HCT116 (cell line): ENCODE data around the gene NOP53. TPM values are rescaled to one million over a fixed set of nuclear protein-coding genes. Genes with fewer than 3 reads are reported as not detected.
"Not testable (repeated sequence)": the region's sequence is repeated elsewhere in the genome, so short reads cannot be mapped to it uniquely, and the experiment has no call there.

Source experiments
- ATAC-seq: fragments of 200-7000 bp; cut with Tn5 transposase; 2 replicates; pipeline ENCODE4 v1.9.1; 2020; ENCODE audit warnings: mild to moderate bottlenecking, moderate library complexity
- BruUV-seq: library from RNA; stranded (reverse); fragments of 400-500 nt; replicated peaks from 2 replicates; lab custom pipeline; 2021; lab: Mats Ljungman, UMichigan
- CTCF ChIA-PET: fragments of 300-600 bp; sonication (Branson Sonifier 250); formaldehyde crosslinking; loops from one replicate; lab custom pipeline; 2021; ENCODE audit warnings: antibody characterized with exemption; lab: Charles Lee
- POLR2A ChIA-PET: fragments of 300-600, 350-600 bp; sonication (Branson Sonifier 250); formaldehyde crosslinking; loops from one replicate; lab custom pipeline; 2021; ENCODE audit warnings: antibody characterized with exemption; lab: Charles Lee
- RAD21 ChIA-PET, 2 experiments: fragments of 300-600 bp; sonication (Branson Sonifier 250); formaldehyde crosslinking; loops; one replicate each; lab custom pipeline; 2023; ENCODE audit warnings: low total read pairs in 2 of 2; ENCODE audit not compliant: uncharacterized antibody in 2 of 2, unreplicated experiment in 2 of 2, low non-redundant PET in 1 of 2; lab: Charles Lee
- DNase-seq: peaks from one replicate; pipeline ENCODE4 v3.0.0-alpha.2; 2010; ENCODE audit warnings: low read depth, low spot score
- H2AFZ ChIP-seq: fragments of 200-600 bp; shearing (Covaris generic), sonication (generic); 2 replicates; pipeline ENCODE4 v1.6.1; 2017; ENCODE audit warnings: low read depth, mixed run types, mixed read lengths, antibody characterized with exemption, low read length; ENCODE audit not compliant: poor library complexity, severe bottlenecking
- H3K27ac ChIP-seq: 2 replicates; pipeline ENCODE4 v1.5.1; 2012; ENCODE audit warnings: low read depth, low read length
- H3K27me3 ChIP-seq: fragments of 200-600 bp; sonication (generic); 2 replicates; pipeline ENCODE4 v1.6.1; 2016; ENCODE audit warnings: mixed run types, low read length, mixed read lengths; ENCODE audit not compliant: insufficient read depth
- H3K36me3 ChIP-seq, 2 experiments: fragments of 200-500 bp in 1 of 2; fragments of 200-600 bp in 1 of 2; sonication (Bioruptor generic) in 1 of 2; sonication (generic) in 1 of 2; 2 replicates each; pipeline versions ENCODE4 v1.5.1 to v1.6.1; 2014 to 2016; ENCODE audit warnings: low read length in 2 of 2, inconsistent platforms in 1 of 2, mixed read lengths in 1 of 2, mixed run types in 1 of 2; ENCODE audit not compliant: insufficient read depth in 2 of 2, control insufficient read depth in 1 of 2
- H3K4me1 ChIP-seq, 2 experiments: fragments of 200-600 bp in 1 of 2; sonication (generic) in 1 of 2; 2 replicates each; pipeline versions ENCODE4 v1.5.1 to v1.6.1; 2012 to 2017; ENCODE audit warnings: low read length in 2 of 2, inconsistent platforms in 1 of 2, mild to moderate bottlenecking in 1 of 2, mixed read lengths in 1 of 2, mixed run types in 1 of 2, moderate library complexity in 1 of 2; ENCODE audit not compliant: insufficient read depth in 2 of 2, control insufficient read depth in 1 of 2
- H3K4me2 ChIP-seq: fragments of 200-600 bp; sonication (generic); 2 replicates; pipeline ENCODE4 v1.6.1; 2017; ENCODE audit warnings: mixed run types, low read length, mixed read lengths
- H3K4me3 ChIP-seq, 2 experiments: fragments of 200-600 bp in 1 of 2; sonication (generic) in 1 of 2; replicated peaks in 1 of 2; 2 replicates each; pipeline ENCODE4 v1.5.1; 2011 to 2016; ENCODE audit warnings: low read length in 2 of 2, control low read depth in 1 of 2, low read depth in 1 of 2, mild to moderate bottlenecking in 1 of 2, mixed read lengths in 1 of 2, mixed run types in 1 of 2
- H3K79me2 ChIP-seq: fragments of 200-600 bp; sonication (generic); 2 replicates; pipeline ENCODE4 v1.6.1; 2017; ENCODE audit warnings: mild to moderate bottlenecking, mixed run types, low read length, moderate library complexity, mixed read lengths; ENCODE audit not compliant: insufficient read depth
- H3K9ac ChIP-seq: fragments of 200-600 bp; sonication (generic); 2 replicates; pipeline ENCODE4 v1.6.1; 2016; ENCODE audit warnings: low read length, mixed read lengths
- H3K9me2 ChIP-seq: fragments of 200-600 bp; sonication (generic), shearing (Covaris generic); 2 replicates; pipeline ENCODE4 v1.6.1; 2017; ENCODE audit warnings: mixed run types, mild to moderate bottlenecking, moderate library complexity; ENCODE audit not compliant: insufficient read depth
- H3K9me3 ChIP-seq, 2 experiments: fragments of 200-500 bp in 1 of 2; fragments of 200-600 bp in 1 of 2; sonication (Bioruptor generic) in 1 of 2; sonication (generic) in 1 of 2; 2 replicates each; pipeline ENCODE4 v1.6.1; 2014 to 2017; ENCODE audit warnings: low read length in 2 of 2, mixed read lengths in 2 of 2, inconsistent platforms in 1 of 2, low read depth in 1 of 2, mild to moderate bottlenecking in 1 of 2, mixed run types in 1 of 2, moderate library complexity in 1 of 2; ENCODE audit not compliant: control insufficient read depth in 1 of 2, insufficient read depth in 1 of 2
- H4K20me1 ChIP-seq: fragments of 200-600 bp; sonication (generic), shearing (Covaris generic); 2 replicates; pipeline ENCODE4 v1.6.1; 2017; ENCODE audit warnings: mixed run types, mild to moderate bottlenecking, moderate library complexity; ENCODE audit not compliant: insufficient read depth
- ATF3 ChIP-seq: IDR thresholded peaks from 2 replicates; pipeline ENCODE4 v1.6.1; 2012
- CBX3 ChIP-seq: IDR thresholded peaks from 2 replicates; pipeline ENCODE4 v1.6.1; 2012; ENCODE audit warnings: low read depth
- CTCF ChIP-seq, 3 experiments: fragments of 200-600 bp in 1 of 3; sonication (generic) in 1 of 3; IDR thresholded peaks in 2 of 3; conservative IDR thresholded peaks in 1 of 3; 2 replicates each; pipeline ENCODE4 v1.5.1; 2012 to 2017; ENCODE audit warnings: low read depth in 2 of 3, low read length in 2 of 3, antibody characterized with exemption in 1 of 3, borderline replicate concordance in 1 of 3, control low read depth in 1 of 3, mild to moderate bottlenecking in 1 of 3, mixed read lengths in 1 of 3, mixed run types in 1 of 3, moderate library complexity in 1 of 3; ENCODE audit not compliant: insufficient read depth in 1 of 3
- EGR1 ChIP-seq: IDR thresholded peaks from 2 replicates; pipeline ENCODE4 v1.6.1; 2012; ENCODE audit warnings: low read depth
- ELF1 ChIP-seq: IDR thresholded peaks from 2 replicates; pipeline ENCODE4 v1.6.1; 2012; ENCODE audit warnings: low read depth, borderline replicate concordance
- EZH2 ChIP-seq: fragments of 200-600 bp; sonication (generic); IDR thresholded peaks from 2 replicates; pipeline ENCODE4 v1.6.1; 2017; ENCODE audit warnings: antibody characterized with exemption, mixed run types
- FOSL1 ChIP-seq: IDR thresholded peaks from 2 replicates; pipeline ENCODE4 v1.6.1; 2012; ENCODE audit warnings: low read depth
- JUND ChIP-seq: IDR thresholded peaks from 2 replicates; pipeline ENCODE4 v1.6.1; 2012
- POLR2A ChIP-seq: IDR thresholded peaks from 2 replicates; pipeline ENCODE4 v1.7.0; 2011; ENCODE audit warnings: borderline replicate concordance; ENCODE audit not compliant: insufficient read depth, insufficient read length; ENCODE audit errors: extremely low read depth
- POLR2AphosphoS5 ChIP-seq: IDR thresholded peaks from 2 replicates; pipeline ENCODE4 v1.6.1; 2011; ENCODE audit warnings: mild to moderate bottlenecking, low read depth, low read length, moderate library complexity
- SRF ChIP-seq: IDR thresholded peaks from 2 replicates; pipeline ENCODE4 v1.6.1; 2012; ENCODE audit warnings: low read depth
- TCF7L2 ChIP-seq: IDR thresholded peaks from 2 replicates; pipeline ENCODE4 v1.7.0; 2011; ENCODE audit warnings: borderline replicate concordance, inconsistent platforms; ENCODE audit not compliant: insufficient read depth, insufficient read length; ENCODE audit errors: extremely low read depth
- YY1 ChIP-seq: IDR thresholded peaks from 2 replicates; pipeline ENCODE4 v1.6.1; 2011; ENCODE audit warnings: low read length, low read depth, moderate library complexity, mild to moderate bottlenecking; ENCODE audit not compliant: insufficient replicate concordance; ENCODE audit errors: extremely low read depth
- ZFX ChIP-seq: fragments of 450-650 bp; IDR thresholded peaks from 2 replicates; pipeline ENCODE4 v1.6.1; 2017
- ZNF274 ChIP-seq: fragments of 200-500 bp; sonication (Bioruptor generic); IDR thresholded peaks from 2 replicates; pipeline ENCODE4 v1.6.1; 2014; ENCODE audit warnings: mild to moderate bottlenecking, low read depth, low read length, inconsistent platforms
- intact Hi-C: fragments of 100-400 bp; cut with micrococcal nuclease; formaldehyde crosslinking; loops from 2 replicates; pipeline ENCODE4 v1.10.0; 2022
- total RNA-seq: library from RNA; stranded (reverse); gene quantifications from one replicate; pipeline ENCODE4 v1.2.1, GENCODE V29; 2021; ENCODE audit not compliant: unreplicated experiment
- TF ChIP-seq, protein P1 (sequence below): IDR thresholded peaks from 2 replicates; pipeline ENCODE4 v1.6.1; 2012; ENCODE audit warnings: low read depth
- TF ChIP-seq, protein P2 (sequence below): IDR thresholded peaks from 2 replicates; pipeline ENCODE4 v1.6.1; 2012

Gene NOP53
- total RNA-seq, 1 experiment from 2014 or later, result 322 TPM

- POLR2A ChIA-PET, H3K4me1 ChIP-seq, DNase-seq, H3K9me3 ChIP-seq, CTCF ChIA-PET, H3K4me2 ChIP-seq, H3K79me2 ChIP-seq, intact Hi-C loops, H3K9me2 ChIP-seq, H3K4me3 ChIP-seq, H2AFZ ChIP-seq, H3K9ac ChIP-seq, RAD21 ChIA-PET, H3K27ac ChIP-seq, BruUV-seq, H4K20me1 ChIP-seq, H3K36me3 ChIP-seq, H3K27me3 ChIP-seq, ATAC-seq: not testable (repeated sequence)
Observed at GRCh38 chr19:47771291-47771690, 25.9 kb downstream of the NOP53 start.

GRCh38 chr19:47776568-47776967, 31.2 kb downstream of the NOP53 start:
- no peak overlapping the region for H3K4me3 ChIP-seq
- H3K27ac ChIP-seq, result no peak overlapping the region
- no peak for TF ChIP-seq EZH2
- TF ChIP-seq FOSL1, result no peak
- no peak for TF ChIP-seq POLR2A
- TF ChIP-seq, protein P1, sequence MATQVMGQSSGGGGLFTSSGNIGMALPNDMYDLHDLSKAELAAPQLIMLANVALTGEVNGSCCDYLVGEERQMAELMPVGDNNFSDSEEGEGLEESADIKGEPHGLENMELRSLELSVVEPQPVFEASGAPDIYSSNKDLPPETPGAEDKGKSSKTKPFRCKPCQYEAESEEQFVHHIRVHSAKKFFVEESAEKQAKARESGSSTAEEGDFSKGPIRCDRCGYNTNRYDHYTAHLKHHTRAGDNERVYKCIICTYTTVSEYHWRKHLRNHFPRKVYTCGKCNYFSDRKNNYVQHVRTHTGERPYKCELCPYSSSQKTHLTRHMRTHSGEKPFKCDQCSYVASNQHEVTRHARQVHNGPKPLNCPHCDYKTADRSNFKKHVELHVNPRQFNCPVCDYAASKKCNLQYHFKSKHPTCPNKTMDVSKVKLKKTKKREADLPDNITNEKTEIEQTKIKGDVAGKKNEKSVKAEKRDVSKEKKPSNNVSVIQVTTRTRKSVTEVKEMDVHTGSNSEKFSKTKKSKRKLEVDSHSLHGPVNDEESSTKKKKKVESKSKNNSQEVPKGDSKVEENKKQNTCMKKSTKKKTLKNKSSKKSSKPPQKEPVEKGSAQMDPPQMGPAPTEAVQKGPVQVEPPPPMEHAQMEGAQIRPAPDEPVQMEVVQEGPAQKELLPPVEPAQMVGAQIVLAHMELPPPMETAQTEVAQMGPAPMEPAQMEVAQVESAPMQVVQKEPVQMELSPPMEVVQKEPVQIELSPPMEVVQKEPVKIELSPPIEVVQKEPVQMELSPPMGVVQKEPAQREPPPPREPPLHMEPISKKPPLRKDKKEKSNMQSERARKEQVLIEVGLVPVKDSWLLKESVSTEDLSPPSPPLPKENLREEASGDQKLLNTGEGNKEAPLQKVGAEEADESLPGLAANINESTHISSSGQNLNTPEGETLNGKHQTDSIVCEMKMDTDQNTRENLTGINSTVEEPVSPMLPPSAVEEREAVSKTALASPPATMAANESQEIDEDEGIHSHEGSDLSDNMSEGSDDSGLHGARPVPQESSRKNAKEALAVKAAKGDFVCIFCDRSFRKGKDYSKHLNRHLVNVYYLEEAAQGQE, result no peak
- no peak for TF ChIP-seq ZNF274
- no peak for TF ChIP-seq CBX3
- TF ChIP-seq CTCF (IDR thresholded peaks at IDR 0.05 in 2 of 3, conservative IDR thresholded peaks at IDR 0.05 in 1 of 3; ENCODE audit: borderline replicate concordance in 1 of 3, insufficient read depth in 1 of 3, low read depth in 2 of 3, low read length in 2 of 3), result no peak
- TF ChIP-seq ATF3, result no peak
- no peak for TF ChIP-seq ELF1
- TF ChIP-seq YY1, result no peak
- no peak for TF ChIP-seq SRF
- no peak for TF ChIP-seq EGR1
- no peak for TF ChIP-seq POLR2AphosphoS5
- TF ChIP-seq ZFX, result no peak
- TF ChIP-seq TCF7L2, result no peak
- TF ChIP-seq JUND, result no peak
- TF ChIP-seq, protein P2, sequence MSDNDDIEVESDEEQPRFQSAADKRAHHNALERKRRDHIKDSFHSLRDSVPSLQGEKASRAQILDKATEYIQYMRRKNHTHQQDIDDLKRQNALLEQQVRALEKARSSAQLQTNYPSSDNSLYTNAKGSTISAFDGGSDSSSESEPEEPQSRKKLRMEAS, result no peak

More at GRCh38 chr19:47776568-47776967, 31.2 kb downstream of the NOP53 start:
- intact Hi-C loops, result no loop called here
- peaks cover 35% of the 10 kb centered on the region for H3K79me2 ChIP-seq
- no peaks in the 10 kb centered on the region for H3K9me2 ChIP-seq
- ChIA-PET RAD21 (no interaction called here), POLR2A (interaction anchor here (1.7 kb wide), 1 partner anchor 11 kb away, joined by 5 read pairs; no protein-coding TSS in a partner anchor), CTCF (no interaction called here)
- no peaks in the 10 kb centered on the region for H4K20me1 ChIP-seq
- peaks cover 13 to 17% of the 10 kb centered on the region in 2 experiments; a peak in 3 of 4 replicates for H3K36me3 ChIP-seq
- no peak overlapping the region for H2AFZ ChIP-seq
- H3K9me3 ChIP-seq, result no peaks in the 10 kb centered on the region
- H3K9ac ChIP-seq, result no peak overlapping the region
- H3K4me2 ChIP-seq, result no peak overlapping the region
- ATAC-seq (no peak), DNase-seq (no peak)
- peaks cover 13 to 24% of the 10 kb centered on the region in 2 experiments; a peak in 3 of 4 replicates for H3K4me1 ChIP-seq
- BruUV-seq, result no TSS peak
- no peaks in the 10 kb centered on the region for H3K27me3 ChIP-seq
